ENCODE measurements around the gene JPH2. TPM values are rescaled to one million over a fixed set of nuclear protein-coding genes. Genes with fewer than 3 reads are reported as not detected.

JPH2 gene
- total and polyA plus RNA-seq, 10 of the 15 experiments (the other 5 are each of a cell fraction or from before 2014, with no cell fraction given), result 0.16 TPM; not detected in 9

DNA sequence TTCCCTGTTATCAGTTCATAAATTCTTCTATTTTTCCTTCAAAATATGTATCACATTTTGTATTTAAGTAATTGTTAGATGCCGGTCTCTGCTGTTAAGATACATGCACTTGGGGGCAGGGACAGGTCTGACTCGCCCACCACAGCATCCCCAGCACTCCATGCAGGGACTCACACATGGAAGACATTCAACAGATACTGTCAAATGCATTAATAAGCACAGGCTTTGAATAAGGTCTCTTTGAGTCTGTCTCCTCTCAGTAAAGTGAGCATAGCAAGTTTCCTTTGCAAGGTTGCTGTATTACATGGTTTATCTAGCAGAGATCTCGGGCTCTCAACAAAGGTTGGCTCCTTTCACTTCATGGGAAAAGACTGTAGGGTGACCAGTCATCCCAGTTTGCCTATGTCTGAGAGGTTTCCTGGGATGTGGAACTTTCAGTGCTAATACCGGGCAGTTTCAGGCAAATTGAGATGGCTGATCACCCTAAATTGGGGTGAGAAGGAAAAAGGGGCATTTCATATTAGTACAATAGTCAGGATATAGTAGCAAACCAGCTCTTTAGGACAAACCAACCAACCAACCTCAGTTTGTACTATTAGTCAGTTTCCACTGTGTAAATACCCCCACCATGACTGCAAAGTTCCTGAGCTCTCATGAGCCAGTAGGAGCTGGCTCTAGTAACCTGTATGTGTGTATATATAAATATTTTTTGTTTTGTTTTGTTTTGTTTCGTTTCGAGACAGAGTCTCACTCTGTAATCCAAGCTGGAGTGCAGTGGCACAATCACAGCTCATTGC is 15.0 kb downstream of the JPH2 start:
- in situ Hi-C loops (cut with MboI), result no loop called here
- no peaks in the 10 kb centered on the region for H3K4me1 ChIP-seq (ENCODE audit: control insufficient read depth, insufficient read depth, low read length)
- H4K20me1 ChIP-seq (ENCODE audit: control insufficient read depth, insufficient read depth), result no peaks in the 10 kb centered on the region
- ATAC-seq (no peak), FAIRE-seq (no peak), DNase-seq (ENCODE audit: low read depth, low spot score) (no peak)
- H3K27me3 ChIP-seq (replicated peaks in 1 of 2; ENCODE audit: control insufficient read depth in 2 of 2, insufficient read depth in 2 of 2, low read length in 1 of 2), result peaks cover 0 to 3% of the 10 kb centered on the region in 2 experiments; a peak in 1 of 4 replicates
- no peak overlapping the region for H3K9ac ChIP-seq (ENCODE audit: control insufficient read depth, insufficient read depth, low read length)
- no peaks in the 10 kb centered on the region for H3K9me3 ChIP-seq (replicated peaks; ENCODE audit: control insufficient read depth, insufficient read depth, low read length)
- WGBS (ENCODE audit: insufficient coverage, insufficient replicate concordance, low lambda C conversion rate, missing lambda C conversion rate), result 12% methylated on average over 6 of the region's 6 CpGs
- no peak overlapping the region for H2AFZ ChIP-seq (ENCODE audit: control insufficient read depth, low read depth, low read length)
- no peak for TF ChIP-seq CBX3 (IDR thresholded peaks at IDR 0.05; ENCODE audit: borderline replicate concordance, low read depth)
- TF ChIP-seq NBN (IDR thresholded peaks at IDR 0.05), result no peak
- no peak for TF ChIP-seq CHD4 (IDR thresholded peaks at IDR 0.05)
- TF ChIP-seq MYC (IDR thresholded peaks at IDR 0.05; ENCODE audit: insufficient read depth, insufficient read length, insufficient replicate concordance, low read length, severe bottlenecking), result no peak
- TF ChIP-seq, protein P1, sequence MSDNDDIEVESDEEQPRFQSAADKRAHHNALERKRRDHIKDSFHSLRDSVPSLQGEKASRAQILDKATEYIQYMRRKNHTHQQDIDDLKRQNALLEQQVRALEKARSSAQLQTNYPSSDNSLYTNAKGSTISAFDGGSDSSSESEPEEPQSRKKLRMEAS (IDR thresholded peaks at IDR 0.05; ENCODE audit: low read depth, low read length), result no peak
- no peak for TF ChIP-seq ZNF207 (IDR thresholded peaks at IDR 0.05; ENCODE audit: borderline replicate concordance)
- TF ChIP-seq GATAD2B (conservative IDR thresholded peaks at IDR 0.05; ENCODE audit: low read depth), result no peak
- H3K27ac ChIP-seq (ENCODE audit: control insufficient read depth, insufficient read depth), result no peak overlapping the region
- H3K36me3 ChIP-seq (ENCODE audit: control insufficient read depth in 2 of 2, insufficient read depth in 2 of 2, low read length in 1 of 2), result no peaks in the 10 kb centered on the region
- ChIA-PET RAD21 (ENCODE audit: unreplicated experiment) (interaction anchor here (0.9 to 1.0 kb wide), 2 partner anchors 13 to 17 kb away, joined by 3 read pairs; no protein-coding TSS in a partner anchor), POLR2A (no interaction called here), SMC1A (ENCODE audit: uncharacterized antibody, unreplicated experiment) (interaction anchor here (0.9 to 1.9 kb wide), 2 partner anchors 9 to 18 kb away, joined by 3 to 5 read pairs; no protein-coding TSS in a partner anchor), CTCF (interaction anchor here (0.6 to 4.7 kb wide), 6 partner anchors 9 to 715 kb away, joined by 3 to 17 read pairs (median 4); no protein-coding TSS in a partner anchor)
- no peak overlapping the region for H3K4me2 ChIP-seq (ENCODE audit: control insufficient read depth, insufficient read depth)
- intact Hi-C loops (cut with micrococcal nuclease; ENCODE audit: unreplicated experiment), result loop anchor here (10.0 kb wide), 1 partner anchor 637 kb away; no protein-coding TSS in a partner anchor
- H3K79me2 ChIP-seq (ENCODE audit: control insufficient read depth, insufficient read depth, low read length), result no peaks in the 10 kb centered on the region
- no peak overlapping the region for H3K4me3 ChIP-seq
- no TSS peak for BruUV-seq (replicated peaks)

All from GM12878 (cell line).